ENCODE results near the gene SLC1A2.

The SLC1A2 gene

DNA sequence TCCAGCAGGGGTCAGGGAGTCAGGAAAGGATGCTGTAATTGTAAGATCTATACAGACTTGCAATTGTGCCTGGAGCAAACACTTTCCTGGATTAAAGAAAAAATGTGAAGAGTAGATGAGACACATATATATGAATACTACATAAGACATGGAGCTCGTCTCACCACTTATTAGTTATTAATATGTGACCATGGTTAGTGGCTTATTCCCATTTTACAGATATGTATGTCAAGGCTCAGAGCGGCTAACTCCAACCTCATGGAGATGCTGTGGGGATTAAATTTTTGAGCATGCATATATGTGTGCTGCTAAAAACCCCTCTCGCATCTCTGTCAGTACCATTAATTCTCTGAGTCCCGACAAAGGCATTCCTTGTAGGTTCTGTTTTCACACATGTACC is 125.7 kb downstream of the SLC1A2 start:
- DNase-seq, result no peak

DNA sequence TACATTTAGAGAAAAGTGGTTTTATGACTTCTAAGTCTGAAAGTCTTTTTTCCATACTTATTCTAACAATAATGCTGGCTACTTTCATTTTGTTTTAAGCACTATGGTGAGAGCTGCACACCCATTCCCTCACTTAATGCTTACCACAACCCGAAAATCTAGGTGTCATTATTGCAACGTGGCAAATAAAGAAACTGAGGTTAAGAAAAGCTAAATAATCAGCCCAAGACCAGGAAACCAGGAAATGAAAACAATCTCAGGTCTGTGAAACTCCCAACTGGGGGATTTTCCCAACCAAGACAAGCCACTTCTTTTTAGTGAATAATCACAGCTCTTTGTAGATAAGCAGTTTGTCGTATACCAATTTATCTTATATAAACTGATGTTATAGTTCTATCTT is 126.3 kb downstream of the SLC1A2 start:
- DNase-seq, result no peak

DNA sequence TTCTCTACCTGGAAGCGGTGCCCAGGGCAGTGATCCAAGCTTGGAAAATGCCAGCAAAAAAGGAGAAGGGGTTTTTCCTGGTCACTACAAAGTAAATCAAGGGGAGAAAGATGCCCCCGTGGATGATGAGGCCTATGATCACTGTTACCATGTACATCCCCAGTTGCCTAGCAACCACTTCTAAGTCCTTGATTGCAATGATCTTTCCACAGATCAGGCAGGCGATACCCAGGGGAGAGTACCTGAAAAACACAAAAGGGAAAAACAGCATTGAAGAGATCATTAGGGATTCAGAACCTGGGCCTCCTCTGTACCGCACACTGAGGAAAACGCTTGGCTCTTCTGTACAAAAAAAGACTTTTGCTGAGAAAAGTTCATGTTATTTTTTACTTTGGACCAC is 127.1 kb downstream of the SLC1A2 start:
- DNase-seq, result no peak

DNA sequence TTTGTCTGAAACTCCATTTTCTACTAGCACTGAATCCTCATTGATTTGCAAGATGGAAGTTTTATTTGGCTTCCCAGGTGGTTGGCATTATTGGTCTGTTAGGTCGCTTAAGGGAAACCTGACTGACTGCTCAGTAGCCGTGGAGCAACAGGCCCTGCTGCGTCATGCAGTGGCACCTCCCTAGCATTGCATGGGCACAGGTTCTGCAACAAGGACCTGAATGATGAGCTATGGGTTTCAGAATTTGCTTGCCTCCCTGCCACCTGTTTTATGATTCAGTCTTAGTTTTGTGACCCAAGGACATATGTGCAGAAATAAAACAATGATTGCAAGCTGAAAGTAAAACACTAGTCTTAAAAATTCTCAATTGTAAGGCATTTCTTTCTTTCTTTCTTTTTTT is 128.5 kb downstream of the SLC1A2 start:
- DNase-seq, result no peak

- DNase-seq, result no peak
Measured at GRCh38 chr11:35289821-35290220, 129.5 kb downstream of the SLC1A2 start.

DNA sequence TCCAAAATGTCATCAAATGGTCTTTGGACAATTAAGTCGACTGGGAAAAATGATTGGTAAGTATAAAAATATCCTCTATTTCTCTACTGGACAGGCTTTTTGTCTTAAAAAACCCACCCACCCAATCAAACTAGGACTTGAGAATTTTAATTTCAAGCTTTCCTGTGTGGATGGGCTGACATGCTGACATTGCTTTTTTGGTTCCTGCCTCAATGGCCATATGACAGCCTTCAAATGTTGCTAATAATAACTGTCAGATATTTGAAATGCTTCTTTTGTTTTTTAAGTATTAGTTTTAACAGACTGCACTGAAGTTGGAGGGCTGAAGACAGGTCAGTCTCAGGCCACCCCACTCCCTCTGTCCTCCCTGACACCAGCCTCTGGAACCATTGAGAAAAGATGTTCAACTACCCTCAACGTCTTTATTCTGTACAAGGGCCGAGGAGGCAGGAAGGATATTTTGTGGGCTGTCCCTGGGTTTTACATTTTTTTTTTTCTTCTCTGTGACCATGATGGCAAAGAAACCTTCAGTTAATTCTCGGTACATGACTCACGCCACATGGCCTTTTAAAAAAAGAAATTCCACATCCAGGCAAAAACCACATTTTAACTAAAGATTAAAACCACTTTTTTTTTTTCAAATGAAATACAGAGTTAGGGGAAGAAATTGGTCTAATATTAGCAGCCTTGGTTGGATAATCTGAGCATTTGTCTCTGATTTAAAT is 130.4 kb downstream of the SLC1A2 start:
- DNase-seq, result no peak

DNA sequence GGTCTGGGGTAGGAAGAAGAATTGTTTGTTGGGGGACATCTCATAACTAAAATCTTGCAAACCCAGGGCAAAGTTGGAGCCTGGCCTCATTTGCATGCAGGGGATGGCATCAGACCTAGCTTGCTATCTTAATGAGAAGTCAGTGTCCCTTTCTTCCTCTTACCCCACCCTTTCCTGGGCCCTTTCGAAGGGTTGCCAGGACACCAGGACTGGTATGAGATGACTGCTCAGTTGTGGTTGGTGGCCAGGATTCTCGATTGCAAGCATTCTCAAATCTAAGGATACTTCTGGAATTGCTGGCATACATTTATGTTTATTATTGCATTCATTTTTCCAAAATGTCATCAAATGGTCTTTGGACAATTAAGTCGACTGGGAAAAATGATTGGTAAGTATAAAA is 131.0 kb downstream of the SLC1A2 start:
- no peak for DNase-seq

DNA sequence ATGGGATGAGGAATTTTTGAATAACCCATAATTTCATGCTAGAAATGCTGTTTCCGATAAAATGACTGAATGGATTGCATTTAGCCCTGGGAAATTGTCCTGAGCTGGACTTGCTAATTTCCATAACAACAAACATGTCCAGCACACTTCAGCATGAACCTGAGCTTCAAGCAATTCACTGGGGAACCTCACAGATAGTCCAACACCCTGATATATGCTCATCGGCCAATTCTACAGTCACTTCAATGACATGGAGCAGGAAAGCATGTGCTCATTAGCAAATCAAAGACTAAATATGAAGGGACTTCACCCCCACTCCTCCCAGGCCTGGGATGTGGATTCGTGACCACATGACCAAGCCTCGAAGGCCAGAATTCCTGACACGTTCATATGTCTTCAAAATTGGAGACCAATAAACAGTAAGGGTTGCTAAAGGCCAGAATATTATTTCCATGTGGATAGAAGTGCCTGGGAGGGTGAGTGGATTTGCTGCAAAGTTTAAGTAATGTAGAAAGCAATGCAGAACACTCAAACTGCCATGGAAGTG is 131.9 kb downstream of the SLC1A2 start:
- DNase-seq, result no peak

- no peak for DNase-seq
Measured at GRCh38 chr11:35286126-35286525, 133.2 kb downstream of the SLC1A2 start.

- no peak for DNase-seq
Measured at GRCh38 chr11:35285471-35285870, 133.9 kb downstream of the SLC1A2 start.

DNA sequence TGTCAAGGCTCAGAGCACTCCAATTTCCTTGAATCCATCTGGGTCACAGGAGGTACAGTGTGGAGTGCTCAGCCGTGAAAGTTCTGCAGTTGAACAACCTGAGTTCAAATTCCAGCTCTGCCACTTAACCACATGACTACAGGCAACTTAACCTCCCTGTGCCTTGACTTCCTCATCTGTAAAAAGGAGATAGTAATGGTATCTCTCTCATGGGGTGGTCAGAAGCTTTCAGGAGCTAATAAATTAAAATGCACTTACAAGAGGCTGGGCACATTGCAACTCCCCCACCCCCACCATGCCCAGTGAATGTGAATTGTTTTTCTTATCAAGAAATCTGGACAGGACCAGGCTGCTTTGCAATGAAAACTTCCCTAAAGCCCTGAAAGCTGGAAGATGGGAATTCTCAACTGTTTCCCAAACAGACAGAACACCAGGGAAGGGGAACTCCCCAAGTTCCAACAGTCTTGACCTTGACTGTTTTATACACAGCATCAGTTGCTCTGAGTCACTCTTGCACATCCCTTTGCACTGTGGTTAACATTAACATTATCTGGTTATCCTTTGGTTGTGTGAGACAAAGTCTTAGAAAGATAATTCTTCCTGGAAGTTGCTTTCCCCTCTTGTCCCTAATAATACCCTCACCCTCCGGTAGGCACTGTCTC is 137.0 kb downstream of the SLC1A2 start:
- DNase-seq, result no peak

DNA sequence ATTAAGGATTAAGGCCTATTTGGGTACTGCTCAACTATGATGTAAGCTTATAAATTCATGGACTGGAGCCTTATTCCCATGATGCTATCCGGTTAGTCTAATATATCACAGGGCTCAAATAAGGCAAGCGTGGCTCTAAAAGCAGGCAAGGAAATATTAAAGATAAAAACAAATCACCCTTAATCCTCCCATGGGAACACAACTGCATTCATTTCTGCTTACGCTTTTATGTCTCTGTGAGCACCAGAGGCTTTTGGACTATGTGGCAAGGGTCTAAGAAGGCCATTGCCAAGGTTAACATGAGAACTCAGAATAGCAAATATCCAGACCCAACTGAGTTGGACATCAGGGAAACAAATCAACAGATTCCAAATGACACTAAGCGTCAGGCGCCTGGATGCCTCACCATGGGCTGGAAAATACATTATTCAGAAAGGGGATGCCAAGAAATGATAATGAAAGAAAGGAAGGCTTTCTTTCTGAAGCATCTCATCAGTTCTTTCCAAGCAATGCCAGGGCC is 138.1 kb downstream of the SLC1A2 start:
- DNase-seq, result no peak

DNA sequence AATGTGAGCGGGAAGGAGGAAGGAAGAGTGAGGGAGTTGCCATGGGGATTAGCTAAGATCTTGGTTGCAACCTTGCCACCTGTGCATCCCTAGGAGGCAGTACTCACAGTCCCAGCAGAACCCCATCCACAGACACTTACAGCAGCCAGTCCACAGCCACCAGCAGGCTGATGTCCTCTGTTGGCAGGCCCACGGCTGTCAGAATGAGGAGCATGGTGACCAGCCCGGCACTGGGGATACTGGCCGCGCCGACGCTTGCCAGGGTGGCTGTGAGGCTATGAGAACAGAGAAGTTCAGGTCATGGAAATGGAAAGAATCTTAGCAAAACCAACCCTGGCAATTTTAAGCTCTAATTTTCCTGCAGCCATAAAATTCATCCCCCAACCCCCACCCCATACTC is 138.6 kb downstream of the SLC1A2 start:
- DNase-seq, result no peak

DNA sequence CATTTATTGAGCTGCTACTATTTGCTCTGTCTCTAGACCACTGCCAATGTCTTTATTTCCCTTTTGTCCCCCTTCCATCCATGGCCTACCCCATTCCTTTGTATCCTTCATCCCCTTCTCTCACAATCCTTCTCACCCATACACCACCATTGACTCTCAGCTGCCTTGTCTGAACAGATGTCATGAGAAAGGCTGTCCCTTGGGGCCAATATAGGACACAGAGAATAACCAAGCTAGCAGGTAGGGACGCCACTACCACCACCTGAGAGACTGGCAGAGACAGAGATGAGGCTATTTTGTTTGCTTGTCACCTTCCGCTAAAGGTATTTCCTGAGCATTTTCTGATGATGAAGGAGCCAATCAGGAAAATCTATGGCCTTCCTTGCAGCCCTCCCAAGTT is 141.5 kb downstream of the SLC1A2 start:
- DNase-seq, result no peak

GRCh38 chr11:35276396-35277145 is 142.8 kb downstream of the SLC1A2 start:
- DNase-seq, result no peak

- DNase-seq, result no peak
Measured at GRCh38 chr11:35275786-35276170, 143.6 kb downstream of the SLC1A2 start.

- DNase-seq, result no peak
Measured at GRCh38 chr11:35274909-35275785, 144.2 kb downstream of the SLC1A2 start.

DNA sequence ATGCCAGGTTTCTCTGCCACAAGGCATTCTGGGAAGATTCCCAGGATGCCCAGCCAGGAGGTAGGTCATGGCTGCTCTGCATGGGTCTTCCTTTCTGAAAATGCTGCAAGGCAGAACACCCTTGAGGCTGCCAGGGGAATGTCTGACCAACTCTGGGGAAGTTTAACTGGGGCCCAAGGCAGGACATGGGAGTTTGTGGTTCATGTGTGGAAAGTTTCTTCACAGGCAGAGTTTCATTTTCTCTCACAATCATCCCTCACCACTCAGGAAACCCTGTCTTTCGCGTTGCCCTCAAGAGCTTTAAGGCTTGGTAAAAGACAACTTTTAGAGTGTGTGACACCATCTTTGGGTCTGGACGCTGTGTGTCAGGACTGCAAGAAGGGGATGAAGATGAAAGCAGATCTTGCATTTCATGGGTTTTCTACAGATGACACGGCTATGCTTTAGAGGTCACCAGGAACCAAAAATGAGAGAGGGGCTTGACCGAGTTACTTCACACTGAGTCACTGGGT is 146.9 kb downstream of the SLC1A2 start:
- no peak for DNase-seq

DNA sequence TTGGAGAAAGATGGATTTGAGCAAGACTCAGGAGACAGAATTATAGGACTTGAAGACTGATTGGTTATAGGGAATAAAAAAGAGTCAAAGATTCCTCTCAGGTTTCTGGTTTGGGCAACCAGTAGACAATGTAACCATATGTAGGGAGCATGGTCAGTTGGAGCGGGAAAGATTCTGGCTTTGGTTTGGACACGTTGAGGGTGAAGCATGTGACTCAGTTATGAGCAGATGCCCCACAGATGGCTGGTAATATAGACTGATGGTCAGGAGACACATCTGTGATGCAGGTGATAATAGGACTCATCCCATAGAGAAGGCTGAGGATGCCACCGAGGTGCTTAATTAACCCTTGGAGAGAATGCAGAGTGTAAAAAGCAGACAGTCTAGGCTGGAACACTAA is 148.3 kb downstream of the SLC1A2 start:
- no peak for DNase-seq

GRCh38 chr11:35270342-35270741 is 149.0 kb downstream of the SLC1A2 start:
- no peak for DNase-seq

- no peak for DNase-seq
Measured at GRCh38 chr11:35267504-35267903, 151.9 kb downstream of the SLC1A2 start.

GRCh38 chr11:35265755-35266454 is 153.5 kb downstream of the SLC1A2 start:
- no peak for DNase-seq
